ENCODE results near the gene SLC10A3. TPM values are rescaled to one million over a fixed set of nuclear protein-coding genes. Genes with fewer than 3 reads are reported as not detected.

Gene SLC10A3
- total and polyA plus RNA-seq, 10 of the 15 experiments (the other 5 are each of a cell fraction or from before 2014, with no cell fraction given) = 1.7 to 23.5 (median 11.0) TPM

DNA sequence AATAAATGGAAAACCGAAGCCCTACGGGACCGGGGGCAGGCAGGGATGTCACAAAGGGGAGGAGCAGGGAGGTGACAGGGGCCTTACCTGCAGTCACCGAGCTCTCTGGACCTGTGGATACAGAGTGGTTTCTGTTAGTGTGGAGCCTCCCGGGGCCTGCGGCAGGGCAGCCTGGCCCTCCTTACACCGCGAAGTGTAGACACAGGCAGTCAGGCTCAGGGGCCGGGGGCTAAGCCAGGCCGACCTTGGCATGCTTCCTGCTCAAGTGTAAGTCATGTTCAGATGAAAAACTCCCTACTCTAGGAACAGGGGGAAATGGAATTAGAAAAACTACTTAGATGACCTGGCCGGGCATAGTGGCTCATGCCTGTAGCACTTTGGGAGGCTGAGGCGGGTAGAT lies 21.3 kb upstream of the SLC10A3 start:
- FAIRE-seq (no peak), ATAC-seq (no peak), DNase-seq (ENCODE audit: low read depth, low spot score) (no peak)
- H3K79me2 ChIP-seq (ENCODE audit: control insufficient read depth, insufficient read depth, low read length) = no peaks in the 10 kb centered on the region; the same call in none of the 2 replicates
- no peaks in the 10 kb centered on the region for H4K20me1 ChIP-seq (ENCODE audit: control insufficient read depth, insufficient read depth)
- BruUV-seq (replicated peaks) = no TSS peak
- H3K27ac ChIP-seq (ENCODE audit: control insufficient read depth, insufficient read depth) = no peak overlapping the region
- H3K27me3 ChIP-seq (replicated peaks in 1 of 2; ENCODE audit: control insufficient read depth in 2 of 2, insufficient read depth in 2 of 2, low read length in 1 of 2) = no peaks in the 10 kb centered on the region
- no peak overlapping the region for H3K4me2 ChIP-seq (ENCODE audit: control insufficient read depth, insufficient read depth)
- no peak overlapping the region for H2AFZ ChIP-seq (ENCODE audit: control insufficient read depth, low read depth, low read length)
- no peaks in the 10 kb centered on the region; the same call in 2 of the 3 replicates for H3K9me3 ChIP-seq (replicated peaks; ENCODE audit: control insufficient read depth, insufficient read depth, low read length)
- no peaks in the 10 kb centered on the region for H3K4me1 ChIP-seq (ENCODE audit: control insufficient read depth, insufficient read depth, low read length)
- 71% methylated on average over 12 of the region's 12 CpGs for WGBS (ENCODE audit: insufficient coverage, insufficient replicate concordance, low lambda C conversion rate, missing lambda C conversion rate)
- RAD21 ChIA-PET (ENCODE audit: unreplicated experiment) = no interaction called here
- intact Hi-C loops (cut with micrococcal nuclease; ENCODE audit: unreplicated experiment) = no loop called here
- no peaks in the 10 kb centered on the region for H3K36me3 ChIP-seq (ENCODE audit: control insufficient read depth in 2 of 2, insufficient read depth in 2 of 2, low read length in 1 of 2)
- in situ Hi-C loops (cut with MboI) = no loop called here
- SMC1A ChIA-PET (ENCODE audit: uncharacterized antibody, unreplicated experiment) = interaction anchor here (0.6 kb wide), 1 partner anchor 10 kb away, joined by 3 read pairs; no protein-coding TSS in a partner anchor
- no peak overlapping the region for H3K9ac ChIP-seq (ENCODE audit: control insufficient read depth, insufficient read depth, low read length)
- CTCF ChIA-PET = no interaction called here
- H3K4me3 ChIP-seq = no peak overlapping the region
- POLR2A ChIA-PET = no interaction called here
- TF ChIP-seq, protein P1, sequence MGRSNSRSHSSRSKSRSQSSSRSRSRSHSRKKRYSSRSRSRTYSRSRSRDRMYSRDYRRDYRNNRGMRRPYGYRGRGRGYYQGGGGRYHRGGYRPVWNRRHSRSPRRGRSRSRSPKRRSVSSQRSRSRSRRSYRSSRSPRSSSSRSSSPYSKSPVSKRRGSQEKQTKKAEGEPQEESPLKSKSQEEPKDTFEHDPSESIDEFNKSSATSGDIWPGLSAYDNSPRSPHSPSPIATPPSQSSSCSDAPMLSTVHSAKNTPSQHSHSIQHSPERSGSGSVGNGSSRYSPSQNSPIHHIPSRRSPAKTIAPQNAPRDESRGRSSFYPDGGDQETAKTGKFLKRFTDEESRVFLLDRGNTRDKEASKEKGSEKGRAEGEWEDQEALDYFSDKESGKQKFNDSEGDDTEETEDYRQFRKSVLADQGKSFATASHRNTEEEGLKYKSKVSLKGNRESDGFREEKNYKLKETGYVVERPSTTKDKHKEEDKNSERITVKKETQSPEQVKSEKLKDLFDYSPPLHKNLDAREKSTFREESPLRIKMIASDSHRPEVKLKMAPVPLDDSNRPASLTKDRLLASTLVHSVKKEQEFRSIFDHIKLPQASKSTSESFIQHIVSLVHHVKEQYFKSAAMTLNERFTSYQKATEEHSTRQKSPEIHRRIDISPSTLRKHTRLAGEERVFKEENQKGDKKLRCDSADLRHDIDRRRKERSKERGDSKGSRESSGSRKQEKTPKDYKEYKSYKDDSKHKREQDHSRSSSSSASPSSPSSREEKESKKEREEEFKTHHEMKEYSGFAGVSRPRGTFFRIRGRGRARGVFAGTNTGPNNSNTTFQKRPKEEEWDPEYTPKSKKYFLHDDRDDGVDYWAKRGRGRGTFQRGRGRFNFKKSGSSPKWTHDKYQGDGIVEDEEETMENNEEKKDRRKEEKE (IDR thresholded peaks at IDR 0.05) = no peak
- TF ChIP-seq, protein P2, sequence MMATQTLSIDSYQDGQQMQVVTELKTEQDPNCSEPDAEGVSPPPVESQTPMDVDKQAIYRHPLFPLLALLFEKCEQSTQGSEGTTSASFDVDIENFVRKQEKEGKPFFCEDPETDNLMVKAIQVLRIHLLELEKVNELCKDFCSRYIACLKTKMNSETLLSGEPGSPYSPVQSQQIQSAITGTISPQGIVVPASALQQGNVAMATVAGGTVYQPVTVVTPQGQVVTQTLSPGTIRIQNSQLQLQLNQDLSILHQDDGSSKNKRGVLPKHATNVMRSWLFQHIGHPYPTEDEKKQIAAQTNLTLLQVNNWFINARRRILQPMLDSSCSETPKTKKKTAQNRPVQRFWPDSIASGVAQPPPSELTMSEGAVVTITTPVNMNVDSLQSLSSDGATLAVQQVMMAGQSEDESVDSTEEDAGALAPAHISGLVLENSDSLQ (IDR thresholded peaks at IDR 0.05) = no peak
- TF ChIP-seq POU2F2 (IDR thresholded peaks at IDR 0.05; ENCODE audit: borderline replicate concordance, low read depth, low read length) (no peak), STAT3 (IDR thresholded peaks at IDR 0.05; ENCODE audit: low read depth, low read length) (no peak), MYC (IDR thresholded peaks at IDR 0.05; ENCODE audit: insufficient read depth, insufficient read length, insufficient replicate concordance, low read length, severe bottlenecking) (no peak), DPF2 (IDR thresholded peaks at IDR 0.05) (no peak), PRDM15 (CRISPR knock-in tag; IDR thresholded peaks at IDR 0.05) (no peak), ASH2L (IDR thresholded peaks at IDR 0.05; ENCODE audit: borderline replicate concordance, low read depth) (no peak), JUND (IDR thresholded peaks at IDR 0.05; ENCODE audit: low read depth, low read length) (no peak), ATF7 (IDR thresholded peaks at IDR 0.05; ENCODE audit: low read depth) (no peak), MTA2 (IDR thresholded peaks at IDR 0.05; ENCODE audit: low read depth) (no peak), ZNF217 (IDR thresholded peaks at IDR 0.05) (no peak), SUPT20H (IDR thresholded peaks at IDR 0.05; ENCODE audit: borderline replicate concordance, control insufficient read depth, low read depth, low read length) (no peak), POLR2A (IDR thresholded peaks at IDR 0.05; ENCODE audit: low read depth, low read length) (no peak), TARDBP (IDR thresholded peaks at IDR 0.05; ENCODE audit: borderline replicate concordance) (no peak), SREBF2 (IDR thresholded peaks at IDR 0.05; ENCODE audit: low read length) (no peak), EP300 (IDR thresholded peaks at IDR 0.05; ENCODE audit: borderline replicate concordance in 1 of 2, control insufficient read depth in 1 of 2, low read depth in 2 of 2, low read length in 2 of 2) (no peak), EED (IDR thresholded peaks at IDR 0.05; ENCODE audit: low read depth) (no peak), FOXK2 (IDR thresholded peaks at IDR 0.05) (no peak)

All from GM12878 (cell line).